ENCODE results near the gene ARHGEF16.

The ARHGEF16 gene

GRCh38 chr1:3527774-3528173 is 73.3 kb downstream of the ARHGEF16 start:
- no peak for TF ChIP-seq CTCF (IDR thresholded peaks at IDR 0.05)

DNA sequence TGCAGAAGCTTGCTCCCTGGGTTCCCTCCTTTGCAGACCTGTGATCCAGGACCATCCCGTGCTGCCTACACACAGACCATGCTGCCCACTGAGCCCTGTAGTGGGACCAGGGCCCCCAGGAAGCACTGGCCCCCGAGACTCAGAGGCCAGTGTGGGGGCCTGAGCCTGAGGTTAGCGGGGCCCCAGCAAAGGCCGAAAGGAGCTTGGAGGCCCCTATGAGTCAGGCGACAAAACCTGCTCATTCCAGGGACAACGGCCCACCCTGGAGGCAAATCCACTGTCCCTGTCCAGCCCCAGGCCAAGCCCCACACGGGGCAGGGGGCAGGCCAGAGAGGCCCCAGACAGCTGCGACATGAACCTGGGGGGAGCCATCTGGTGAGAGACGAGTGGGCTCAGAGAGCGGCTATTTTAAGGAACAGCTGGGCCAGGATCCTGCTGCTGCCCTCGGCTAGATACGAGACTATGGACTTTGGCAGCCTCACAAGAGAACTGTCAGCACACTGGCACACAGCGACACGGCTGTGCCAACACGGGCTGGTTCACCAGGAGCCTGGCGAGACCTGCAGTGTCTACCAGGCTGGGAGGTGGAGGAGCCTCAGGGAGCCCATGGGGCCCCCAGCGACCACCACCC is 74.7 kb downstream of the ARHGEF16 start:
- peak; percentile 67 to 93 for DNase-seq
- H3K27ac ChIP-seq: peak overlapping the region; percentile 74 to 81
- no peaks in the 10 kb centered on the region for H3K27me3 ChIP-seq
- H3K4me1 ChIP-seq: peaks cover 0 to 61% (median 51%) of the 10 kb centered on the region in 4 donors
- no peaks in the 10 kb centered on the region for H3K9me3 ChIP-seq
- TF ChIP-seq CTCF (IDR thresholded peaks at IDR 0.05): no peak
- intact Hi-C loops (cut with DNase I; ENCODE audit: low total_unique reads): no loop called here
- H3K36me3 ChIP-seq: peaks cover 0 to 2% (median 0%) of the 10 kb centered on the region in 3 donors
- peak overlapping the region; percentile 61 to 75 for H3K4me3 ChIP-seq

More at GRCh38 chr1:3527774-3528173, 73.3 kb downstream of the ARHGEF16 start:
- no peaks in the 10 kb centered on the region for H3K27me3 ChIP-seq
- intact Hi-C loops (cut with DNase I; ENCODE audit: low total_unique reads): no loop called here
- no peak for DNase-seq
- H3K9me3 ChIP-seq: no peaks in the 10 kb centered on the region
- H3K4me3 ChIP-seq: no peak overlapping the region
- H3K27ac ChIP-seq: peak overlapping the region; percentile 15 to 74
- peaks cover 0 to 65% (median 53%) of the 10 kb centered on the region in 4 donors for H3K4me1 ChIP-seq
- H3K36me3 ChIP-seq: peaks cover 0 to 15% (median 13%) of the 10 kb centered on the region in 3 donors

DNA sequence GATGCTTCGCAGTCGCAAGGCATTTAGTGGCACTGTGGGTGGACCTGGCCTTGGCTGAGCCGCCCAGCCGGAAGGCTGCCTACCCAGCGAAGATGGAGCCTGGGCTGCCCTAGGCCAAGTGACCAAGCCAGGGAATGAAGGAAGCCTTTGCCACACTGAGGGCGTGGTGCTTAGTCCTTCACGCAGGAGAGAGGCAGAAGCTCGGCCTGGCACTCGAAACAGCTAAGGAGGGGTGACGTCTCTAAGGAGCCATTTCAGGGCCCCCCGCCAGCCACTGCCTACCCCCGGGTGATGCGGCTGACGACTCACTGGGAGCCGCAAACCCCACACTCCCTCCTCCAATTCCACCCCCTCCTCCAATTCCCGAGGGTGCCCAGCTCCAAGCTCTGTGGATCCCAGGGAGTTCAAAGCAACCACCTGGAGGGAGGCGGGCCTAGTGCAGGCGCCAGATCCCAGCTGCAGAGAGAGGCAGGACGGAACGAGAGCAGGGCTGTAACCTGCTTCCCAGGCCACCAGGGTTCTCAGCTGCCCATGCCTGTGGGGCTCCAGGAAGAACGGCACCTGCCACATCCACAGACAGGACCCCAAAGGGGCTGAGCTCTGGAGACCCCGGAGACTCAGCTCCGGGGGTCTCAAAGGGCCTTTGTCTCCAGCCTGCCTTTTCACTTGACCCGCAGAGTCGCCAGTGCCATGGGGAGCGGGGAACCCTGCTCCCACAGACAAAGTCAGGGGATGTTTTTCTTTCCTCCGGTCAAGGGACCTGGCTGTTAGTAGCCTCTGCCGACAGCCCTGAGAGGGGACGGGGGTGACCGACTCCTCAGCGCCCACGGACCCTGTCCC is 75.8 kb downstream of the ARHGEF16 start:
- peaks cover 0 to 60% (median 51%) of the 10 kb centered on the region in 4 donors for H3K4me1 ChIP-seq

More for the DNA sequence above, 75.8 kb downstream of the ARHGEF16 start:
- peak overlapping the region; percentile 61 to 75 for H3K4me3 ChIP-seq
- peak in 1 of 2 donors; percentile 79 for DNase-seq
- no peaks in the 10 kb centered on the region for H3K36me3 ChIP-seq
- no peaks in the 10 kb centered on the region for H3K27me3 ChIP-seq
- peak overlapping the region; percentile 74 to 81 for H3K27ac ChIP-seq
- intact Hi-C loops (cut with DNase I; ENCODE audit: low total_unique reads): no loop called here
- H3K9me3 ChIP-seq: no peaks in the 10 kb centered on the region
- TF ChIP-seq CTCF (IDR thresholded peaks at IDR 0.05): peak; percentile 12 to 33

Measured in tibial artery (tissue), 4 donors.